HCT116 (cell line): ENCODE data around the gene POLN.

Experiments
- CBX3 ChIP-seq: IDR thresholded peaks from 2 replicates; pipeline ENCODE4 v1.6.1; 2012; ENCODE audit warnings: low read depth
- EZH2 ChIP-seq: fragments of 200-600 bp; sonication (generic); IDR thresholded peaks from 2 replicates; pipeline ENCODE4 v1.6.1; 2017; ENCODE audit warnings: antibody characterized with exemption, mixed run types
- FOSL1 ChIP-seq: IDR thresholded peaks from 2 replicates; pipeline ENCODE4 v1.6.1; 2012; ENCODE audit warnings: low read depth
- POLR2A ChIP-seq: IDR thresholded peaks from 2 replicates; pipeline ENCODE4 v1.7.0; 2011; ENCODE audit warnings: borderline replicate concordance; ENCODE audit not compliant: insufficient read depth, insufficient read length; ENCODE audit errors: extremely low read depth
- SP1 ChIP-seq: IDR thresholded peaks from 2 replicates; pipeline ENCODE4 v1.6.1; 2012; ENCODE audit warnings: low read depth
- TCF7L2 ChIP-seq: IDR thresholded peaks from 2 replicates; pipeline ENCODE4 v1.7.0; 2011; ENCODE audit warnings: borderline replicate concordance, inconsistent platforms; ENCODE audit not compliant: insufficient read depth, insufficient read length; ENCODE audit errors: extremely low read depth
- YY1 ChIP-seq: IDR thresholded peaks from 2 replicates; pipeline ENCODE4 v1.6.1; 2011; ENCODE audit warnings: low read length, low read depth, moderate library complexity, mild to moderate bottlenecking; ENCODE audit not compliant: insufficient replicate concordance; ENCODE audit errors: extremely low read depth
- ZFX ChIP-seq: fragments of 450-650 bp; IDR thresholded peaks from 2 replicates; pipeline ENCODE4 v1.6.1; 2017
- TF ChIP-seq, protein P1 (sequence below), 3 experiments: fragments of 200-600 bp in 1 of 3; sonication (generic) in 1 of 3; IDR thresholded peaks in 2 of 3; conservative IDR thresholded peaks in 1 of 3; 2 replicates each; pipeline ENCODE4 v1.5.1; 2012 to 2017; ENCODE audit warnings: low read depth in 2 of 3, low read length in 2 of 3, antibody characterized with exemption in 1 of 3, borderline replicate concordance in 1 of 3, control low read depth in 1 of 3, mild to moderate bottlenecking in 1 of 3, mixed read lengths in 1 of 3, mixed run types in 1 of 3, moderate library complexity in 1 of 3; ENCODE audit not compliant: insufficient read depth in 1 of 3
- TF ChIP-seq, protein P2 (sequence below): IDR thresholded peaks from 2 replicates; pipeline ENCODE4 v1.6.1; 2012; ENCODE audit warnings: low read depth

DNA sequence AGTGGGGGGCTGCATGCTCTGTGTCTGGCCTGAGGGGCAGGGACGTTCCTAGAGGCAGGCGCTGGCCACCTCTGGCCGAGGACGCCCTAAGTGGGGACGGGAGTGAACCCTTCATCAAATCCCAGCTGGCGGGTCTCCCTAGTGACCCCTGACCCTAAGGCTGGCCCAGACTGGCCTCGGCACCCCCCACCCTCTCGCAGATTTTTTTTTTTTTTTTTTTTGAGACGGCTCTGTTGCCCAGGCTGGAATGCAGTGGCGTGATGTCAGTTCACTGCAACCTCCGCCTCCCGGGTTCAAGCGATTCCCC, 21.0 kb upstream of the POLN start:
- TF ChIP-seq CBX3 = no peak
- no peak for TF ChIP-seq EZH2
- no peak for TF ChIP-seq YY1
- no peak for TF ChIP-seq POLR2A
- TF ChIP-seq, protein P1, sequence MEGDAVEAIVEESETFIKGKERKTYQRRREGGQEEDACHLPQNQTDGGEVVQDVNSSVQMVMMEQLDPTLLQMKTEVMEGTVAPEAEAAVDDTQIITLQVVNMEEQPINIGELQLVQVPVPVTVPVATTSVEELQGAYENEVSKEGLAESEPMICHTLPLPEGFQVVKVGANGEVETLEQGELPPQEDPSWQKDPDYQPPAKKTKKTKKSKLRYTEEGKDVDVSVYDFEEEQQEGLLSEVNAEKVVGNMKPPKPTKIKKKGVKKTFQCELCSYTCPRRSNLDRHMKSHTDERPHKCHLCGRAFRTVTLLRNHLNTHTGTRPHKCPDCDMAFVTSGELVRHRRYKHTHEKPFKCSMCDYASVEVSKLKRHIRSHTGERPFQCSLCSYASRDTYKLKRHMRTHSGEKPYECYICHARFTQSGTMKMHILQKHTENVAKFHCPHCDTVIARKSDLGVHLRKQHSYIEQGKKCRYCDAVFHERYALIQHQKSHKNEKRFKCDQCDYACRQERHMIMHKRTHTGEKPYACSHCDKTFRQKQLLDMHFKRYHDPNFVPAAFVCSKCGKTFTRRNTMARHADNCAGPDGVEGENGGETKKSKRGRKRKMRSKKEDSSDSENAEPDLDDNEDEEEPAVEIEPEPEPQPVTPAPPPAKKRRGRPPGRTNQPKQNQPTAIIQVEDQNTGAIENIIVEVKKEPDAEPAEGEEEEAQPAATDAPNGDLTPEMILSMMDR (IDR thresholded peaks at IDR 0.05 in 2 of 3, conservative IDR thresholded peaks at IDR 0.05 in 1 of 3; ENCODE audit: borderline replicate concordance in 1 of 3, insufficient read depth in 1 of 3, low read depth in 2 of 3, low read length in 2 of 3) = no peak
- no peak for TF ChIP-seq SP1
- TF ChIP-seq FOSL1 = no peak
- TF ChIP-seq, protein P2, sequence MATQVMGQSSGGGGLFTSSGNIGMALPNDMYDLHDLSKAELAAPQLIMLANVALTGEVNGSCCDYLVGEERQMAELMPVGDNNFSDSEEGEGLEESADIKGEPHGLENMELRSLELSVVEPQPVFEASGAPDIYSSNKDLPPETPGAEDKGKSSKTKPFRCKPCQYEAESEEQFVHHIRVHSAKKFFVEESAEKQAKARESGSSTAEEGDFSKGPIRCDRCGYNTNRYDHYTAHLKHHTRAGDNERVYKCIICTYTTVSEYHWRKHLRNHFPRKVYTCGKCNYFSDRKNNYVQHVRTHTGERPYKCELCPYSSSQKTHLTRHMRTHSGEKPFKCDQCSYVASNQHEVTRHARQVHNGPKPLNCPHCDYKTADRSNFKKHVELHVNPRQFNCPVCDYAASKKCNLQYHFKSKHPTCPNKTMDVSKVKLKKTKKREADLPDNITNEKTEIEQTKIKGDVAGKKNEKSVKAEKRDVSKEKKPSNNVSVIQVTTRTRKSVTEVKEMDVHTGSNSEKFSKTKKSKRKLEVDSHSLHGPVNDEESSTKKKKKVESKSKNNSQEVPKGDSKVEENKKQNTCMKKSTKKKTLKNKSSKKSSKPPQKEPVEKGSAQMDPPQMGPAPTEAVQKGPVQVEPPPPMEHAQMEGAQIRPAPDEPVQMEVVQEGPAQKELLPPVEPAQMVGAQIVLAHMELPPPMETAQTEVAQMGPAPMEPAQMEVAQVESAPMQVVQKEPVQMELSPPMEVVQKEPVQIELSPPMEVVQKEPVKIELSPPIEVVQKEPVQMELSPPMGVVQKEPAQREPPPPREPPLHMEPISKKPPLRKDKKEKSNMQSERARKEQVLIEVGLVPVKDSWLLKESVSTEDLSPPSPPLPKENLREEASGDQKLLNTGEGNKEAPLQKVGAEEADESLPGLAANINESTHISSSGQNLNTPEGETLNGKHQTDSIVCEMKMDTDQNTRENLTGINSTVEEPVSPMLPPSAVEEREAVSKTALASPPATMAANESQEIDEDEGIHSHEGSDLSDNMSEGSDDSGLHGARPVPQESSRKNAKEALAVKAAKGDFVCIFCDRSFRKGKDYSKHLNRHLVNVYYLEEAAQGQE = no peak
- TF ChIP-seq ZFX = no peak
- no peak for TF ChIP-seq TCF7L2
